HG03097 (cell line): Measurements from ENCODE around the gene WDTC1.
"Not testable (repeated sequence)": the region's sequence is repeated elsewhere in the genome, so short reads cannot be mapped to it uniquely, and the experiment has no call there.

Source experiments
- ATAC-seq: cut with Tn5 transposase; IDR thresholded peaks from one replicate; pipeline ENCODE4 v1.9.1; 2021; ENCODE audit not compliant: unreplicated experiment, low FRiP score

WDTC1 gene, protein sequence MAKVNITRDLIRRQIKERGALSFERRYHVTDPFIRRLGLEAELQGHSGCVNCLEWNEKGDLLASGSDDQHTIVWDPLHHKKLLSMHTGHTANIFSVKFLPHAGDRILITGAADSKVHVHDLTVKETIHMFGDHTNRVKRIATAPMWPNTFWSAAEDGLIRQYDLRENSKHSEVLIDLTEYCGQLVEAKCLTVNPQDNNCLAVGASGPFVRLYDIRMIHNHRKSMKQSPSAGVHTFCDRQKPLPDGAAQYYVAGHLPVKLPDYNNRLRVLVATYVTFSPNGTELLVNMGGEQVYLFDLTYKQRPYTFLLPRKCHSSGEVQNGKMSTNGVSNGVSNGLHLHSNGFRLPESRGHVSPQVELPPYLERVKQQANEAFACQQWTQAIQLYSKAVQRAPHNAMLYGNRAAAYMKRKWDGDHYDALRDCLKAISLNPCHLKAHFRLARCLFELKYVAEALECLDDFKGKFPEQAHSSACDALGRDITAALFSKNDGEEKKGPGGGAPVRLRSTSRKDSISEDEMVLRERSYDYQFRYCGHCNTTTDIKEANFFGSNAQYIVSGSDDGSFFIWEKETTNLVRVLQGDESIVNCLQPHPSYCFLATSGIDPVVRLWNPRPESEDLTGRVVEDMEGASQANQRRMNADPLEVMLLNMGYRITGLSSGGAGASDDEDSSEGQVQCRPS

DNA sequence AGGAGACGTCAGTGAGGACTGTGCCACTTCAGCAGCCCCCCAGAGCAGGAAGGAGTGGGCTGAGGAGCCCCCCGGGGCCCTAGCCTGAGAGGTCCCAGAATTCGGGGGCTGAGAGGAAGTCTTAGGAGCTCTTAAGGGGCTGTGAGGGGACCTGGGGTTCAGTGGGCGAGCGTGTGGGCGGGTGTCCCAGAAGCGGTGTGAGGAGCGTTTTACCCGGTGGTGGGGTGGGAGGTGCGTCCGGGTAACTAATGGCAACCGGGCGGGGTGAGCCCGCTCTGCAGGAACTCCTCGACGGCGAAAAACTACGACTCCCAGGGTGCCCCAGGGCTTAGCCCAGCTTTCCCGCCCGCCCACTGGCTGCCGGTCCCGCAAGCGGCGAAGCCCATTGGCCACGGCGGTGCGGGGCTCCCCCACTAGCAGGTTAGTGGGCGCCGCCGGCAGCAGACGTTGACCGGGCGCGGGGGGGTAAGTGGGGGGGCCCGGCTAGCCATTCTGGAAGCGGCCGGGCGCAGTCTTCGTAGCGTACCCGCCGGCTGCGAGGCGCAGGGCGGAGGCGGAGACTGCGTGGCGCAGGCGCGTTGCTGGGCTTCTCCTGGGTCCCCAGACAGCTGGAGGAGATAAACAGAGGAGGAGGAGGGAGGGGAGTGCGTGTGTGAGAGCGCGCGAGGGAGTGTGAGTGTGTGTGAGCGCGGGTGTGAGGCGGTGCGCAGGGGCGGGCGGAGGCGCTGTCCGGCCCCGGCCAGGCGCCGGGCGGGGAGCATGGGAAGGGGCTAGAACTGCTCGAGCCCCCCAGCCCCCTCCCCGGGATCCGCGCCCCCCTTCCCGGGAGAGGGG is at the start of gene WDTC1:
TSS of gene WDTC1 (plus strand) at position 584 of the 834 bp plus-strand sequence. CDS start 26,423 bp downstream, outside the sequence.
- peak; percentile 88 for ATAC-seq

DNA sequence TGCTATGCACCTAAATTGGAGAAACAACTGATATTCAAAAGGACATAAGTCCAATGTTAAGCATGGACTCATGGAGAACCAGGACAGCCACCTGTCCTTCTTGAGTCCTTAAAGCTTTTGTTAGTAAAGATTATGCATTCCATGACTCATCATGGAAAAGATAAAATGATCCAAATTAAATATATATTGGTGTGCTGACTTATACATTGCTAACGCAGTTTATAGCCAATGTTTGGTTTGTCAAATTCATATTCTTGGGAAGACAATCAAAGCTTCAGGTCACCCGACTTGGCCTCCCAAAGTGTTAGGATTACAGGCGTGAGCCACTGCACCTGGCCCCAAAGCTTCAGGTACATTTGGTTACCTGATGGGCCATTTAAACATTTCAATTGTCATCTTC is 49.8 kb upstream of the WDTC1 start:
- ATAC-seq: not testable (repeated sequence)

DNA sequence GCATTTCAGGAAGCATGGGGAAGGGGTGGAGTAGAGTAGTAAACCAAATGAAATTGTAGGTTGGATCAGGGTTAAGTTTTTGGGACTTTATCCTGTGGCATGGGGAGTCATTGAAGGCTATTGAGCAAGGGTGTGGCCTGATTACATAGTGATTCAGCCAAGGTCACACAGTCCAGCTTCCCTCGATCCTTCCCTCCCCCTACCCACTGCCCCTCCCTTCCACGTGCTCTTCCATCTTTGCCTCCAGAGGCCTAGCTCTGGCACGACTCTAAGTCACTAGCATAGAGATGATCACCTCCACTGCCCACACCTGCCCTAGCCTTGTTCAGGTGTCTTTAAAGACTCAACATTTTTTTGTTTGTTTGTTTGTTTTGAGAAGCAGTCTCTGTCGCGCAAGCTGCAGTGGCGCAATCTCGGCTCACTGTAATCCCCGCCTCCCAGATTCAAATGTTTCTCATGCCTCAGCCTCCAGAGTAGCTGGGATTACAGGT is 42.3 kb upstream of the WDTC1 start:
- no peak for ATAC-seq

DNA sequence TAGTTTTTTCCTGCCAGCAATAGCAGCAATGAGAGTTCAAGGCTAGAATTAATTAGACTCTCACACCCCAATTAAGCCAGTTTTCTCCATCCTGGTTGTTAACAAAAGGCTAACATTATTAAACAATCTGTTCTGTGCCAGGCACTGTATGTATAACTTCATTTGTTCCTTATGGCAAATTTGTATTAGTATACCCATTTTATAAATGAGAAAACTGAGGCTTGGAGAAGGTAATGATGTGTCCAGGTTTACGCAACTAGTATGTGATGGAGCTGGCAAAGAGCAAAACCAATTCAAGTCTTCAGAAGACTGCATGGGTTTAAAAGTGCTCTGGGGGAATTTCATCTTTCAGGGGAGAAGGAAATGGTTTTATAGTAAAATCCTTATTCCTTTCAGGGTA is 41.2 kb upstream of the WDTC1 start:
- ATAC-seq: no peak

DNA sequence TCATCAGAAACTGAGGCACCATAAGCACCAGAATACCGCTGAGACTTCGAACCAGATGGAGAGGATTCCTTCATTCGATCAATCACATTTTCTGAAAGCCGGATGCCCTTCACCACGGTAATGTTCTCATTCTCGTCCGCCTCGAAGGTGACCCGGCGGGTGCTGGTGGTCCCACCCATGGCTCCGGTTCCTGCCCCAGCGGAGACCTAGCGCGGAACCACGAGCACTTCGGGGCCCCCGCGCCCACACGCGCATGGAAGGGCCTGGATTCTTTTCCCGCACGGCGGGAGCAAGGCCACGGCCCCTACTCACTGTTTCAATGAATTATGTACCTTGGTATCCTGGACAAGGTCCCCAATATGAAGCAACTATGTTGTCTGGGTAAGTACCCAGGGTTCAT is 33.1 kb upstream of the WDTC1 start:
- ATAC-seq: no peak

DNA sequence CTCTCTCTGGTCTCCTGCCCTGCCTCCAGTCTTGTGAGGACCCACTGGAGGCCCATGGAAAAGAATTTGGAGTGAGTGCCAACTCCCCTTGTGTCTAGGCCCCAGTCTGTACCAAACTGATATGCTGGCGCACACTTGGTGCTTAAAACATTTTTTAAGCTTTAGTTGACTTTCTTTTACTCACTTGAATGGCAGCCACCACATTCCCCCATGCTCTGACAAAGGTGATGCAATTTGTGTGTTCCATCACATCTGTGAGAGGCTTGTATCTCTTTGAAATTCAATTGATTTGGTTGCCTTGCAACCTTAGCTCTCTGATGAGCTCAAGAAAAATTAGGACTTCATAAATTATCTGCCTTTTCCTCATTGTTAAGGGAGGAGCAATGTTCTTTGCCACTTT is 30.5 kb upstream of the WDTC1 start:
- ATAC-seq: no peak

DNA sequence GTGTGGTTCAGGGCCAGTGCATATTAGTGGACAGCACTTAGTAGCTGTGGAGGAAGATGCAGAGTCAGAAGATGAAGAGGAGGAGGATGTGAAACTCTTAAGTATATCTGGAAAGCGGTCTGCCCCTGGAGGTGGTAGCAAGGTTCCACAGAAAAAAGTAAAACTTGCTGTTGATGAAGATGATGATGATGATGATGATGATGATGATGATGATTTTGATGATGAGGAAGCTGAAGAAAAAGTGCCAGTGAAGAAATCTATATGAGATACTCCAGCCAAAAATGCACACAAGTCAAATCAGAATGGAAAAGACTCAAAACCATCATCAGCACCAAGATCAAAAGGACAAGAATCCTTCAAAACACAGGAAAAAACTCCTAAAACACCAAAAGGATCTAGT is 27.2 kb upstream of the WDTC1 start:
- not testable (repeated sequence) for ATAC-seq

DNA sequence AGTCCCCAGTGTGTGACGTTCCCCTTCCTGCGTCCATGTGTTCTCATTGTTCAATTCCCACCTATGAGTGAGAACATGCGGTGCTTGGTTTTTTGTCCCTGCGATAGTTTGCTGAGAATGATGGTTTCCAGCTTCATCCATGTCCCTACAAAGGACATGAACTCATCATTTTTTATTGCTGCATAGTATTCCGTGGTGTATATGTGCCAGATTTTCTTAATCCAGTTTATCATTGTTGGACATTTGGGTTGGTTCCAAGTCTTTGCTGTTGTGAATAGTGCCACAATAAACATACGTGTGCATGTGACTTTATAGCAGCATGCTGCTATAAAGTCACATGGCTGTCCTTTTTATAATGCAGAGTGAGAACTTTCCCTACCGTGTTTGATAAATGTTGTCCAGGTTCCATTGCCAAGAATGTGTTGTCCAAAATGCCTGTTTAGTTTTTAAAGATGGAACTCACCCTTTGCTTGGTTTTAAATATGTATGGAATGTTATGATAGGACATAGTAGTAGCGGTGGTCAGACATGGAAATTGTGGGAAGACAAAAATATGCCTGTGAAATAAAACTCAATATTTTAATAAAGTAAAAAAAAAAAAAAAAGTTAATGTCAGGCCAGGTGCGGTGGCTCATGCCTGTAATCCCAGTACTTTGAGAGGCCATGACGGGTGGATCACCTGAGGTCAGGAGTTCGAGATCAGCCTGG is 26.1 kb upstream of the WDTC1 start:
- ATAC-seq: not testable (repeated sequence)

DNA sequence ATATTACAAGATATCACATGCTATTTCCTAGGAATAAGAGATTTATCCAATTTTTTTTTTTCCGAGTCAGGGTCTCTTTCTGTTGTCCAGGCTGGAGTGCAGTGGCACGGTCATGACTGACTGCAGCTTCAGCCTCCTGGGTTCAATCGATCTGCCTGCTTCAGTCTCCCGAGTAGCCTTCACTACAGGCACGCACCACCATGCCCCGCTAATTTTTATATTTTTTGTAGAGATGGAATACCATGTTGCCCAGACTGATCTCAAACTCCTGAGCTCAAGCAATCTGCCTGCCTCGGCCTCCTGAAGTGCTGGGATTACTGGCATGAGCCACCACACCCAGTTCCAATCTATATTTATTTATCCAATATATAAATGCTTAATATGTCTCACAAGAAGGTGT is 18.0 kb upstream of the WDTC1 start:
- ATAC-seq: no peak

DNA sequence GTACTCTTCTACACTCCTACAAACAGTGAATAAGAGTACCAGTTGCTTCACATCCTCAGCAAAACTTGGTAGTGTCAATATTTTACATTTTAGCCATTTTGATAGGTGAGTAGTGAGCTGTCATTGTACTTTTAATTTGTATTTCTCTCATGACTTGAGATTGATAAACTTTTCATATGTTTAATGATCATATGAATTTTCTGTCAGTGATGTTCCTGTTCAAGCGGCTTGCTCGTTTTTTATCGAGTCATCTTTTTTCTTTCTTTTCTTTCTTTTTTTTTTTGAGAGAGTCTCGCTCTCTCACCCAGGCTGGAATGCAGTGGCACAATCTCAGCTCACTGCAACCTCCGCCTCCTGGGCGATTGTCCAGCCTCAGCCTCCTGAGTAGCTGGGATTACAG is 17.0 kb upstream of the WDTC1 start:
- ATAC-seq: no peak

DNA sequence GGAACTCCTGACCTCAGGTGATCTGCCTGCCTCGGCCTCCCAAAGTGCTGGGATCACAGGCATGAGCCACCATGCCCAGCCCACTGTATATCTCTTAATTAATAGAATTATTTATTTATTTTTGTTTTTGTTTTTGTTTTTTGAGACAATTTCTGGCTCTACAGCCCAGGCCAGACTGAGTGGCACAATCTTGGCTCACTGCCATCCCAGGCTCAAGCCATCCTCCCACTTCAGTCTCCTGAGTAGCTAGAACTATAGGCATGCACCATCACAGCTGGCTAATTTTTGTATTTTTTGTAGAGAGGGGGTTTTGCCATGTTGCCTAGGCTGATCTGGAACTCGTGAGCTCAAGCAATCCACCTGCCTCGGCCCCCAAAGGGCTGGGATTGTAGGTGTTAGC is 15.7 kb upstream of the WDTC1 start:
- ATAC-seq: no peak

DNA sequence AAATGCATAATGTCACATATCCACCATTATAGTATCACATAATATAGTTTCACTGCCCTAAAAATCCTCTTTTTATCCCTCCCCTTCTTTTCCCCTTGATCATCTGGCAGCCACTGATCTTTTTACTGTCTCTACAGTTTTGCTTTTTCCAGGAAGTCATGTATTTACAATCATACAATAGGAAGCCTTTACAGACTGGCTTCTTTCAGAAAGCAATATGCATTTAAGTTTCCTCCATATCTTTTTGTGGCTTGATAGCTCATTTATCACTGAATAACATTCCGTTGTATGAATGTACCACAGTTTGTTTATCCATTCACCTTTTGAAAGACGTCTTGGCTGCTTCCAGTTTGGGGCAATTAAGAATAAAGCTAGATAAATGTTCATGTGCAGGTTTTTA is 14.3 kb upstream of the WDTC1 start:
- ATAC-seq: no peak

DNA sequence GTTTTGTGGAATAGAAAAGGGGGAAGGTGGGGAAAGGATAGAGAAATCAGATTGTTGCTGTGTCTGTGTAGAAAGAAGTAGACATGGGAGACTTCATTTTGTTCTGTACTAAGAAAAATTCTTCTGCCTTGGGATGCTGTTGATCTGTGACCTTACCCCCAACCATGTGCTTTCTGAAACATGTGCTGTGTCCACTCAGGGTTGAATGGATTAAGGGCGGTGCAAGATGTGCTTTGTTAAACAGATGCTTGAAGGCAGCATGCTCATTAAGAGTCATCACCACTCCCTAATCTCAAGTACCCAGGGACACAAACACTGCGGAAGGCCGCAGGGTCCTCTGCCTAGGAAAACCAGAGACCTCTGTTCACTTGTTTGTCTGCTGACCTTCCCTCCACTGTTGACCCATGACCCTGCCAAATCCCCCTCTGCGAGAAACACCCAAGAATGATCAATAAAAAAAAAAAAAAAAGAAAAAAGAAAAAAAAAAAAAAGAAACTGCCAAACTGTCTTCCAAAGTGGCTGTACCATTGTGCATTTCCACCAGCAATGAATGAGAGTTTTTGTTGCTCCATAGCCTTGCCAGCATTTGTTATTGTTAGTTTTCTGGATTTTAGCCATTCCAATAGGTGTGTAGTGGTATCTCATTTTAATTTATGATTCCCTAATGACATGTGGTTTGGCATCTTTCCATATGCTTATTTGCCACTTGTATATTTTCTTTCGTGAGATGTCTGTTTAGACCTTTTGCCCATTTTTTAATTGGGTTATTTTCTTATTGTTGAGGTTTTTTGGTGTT is 13.5 kb upstream of the WDTC1 start:
- not testable (repeated sequence) for ATAC-seq

DNA sequence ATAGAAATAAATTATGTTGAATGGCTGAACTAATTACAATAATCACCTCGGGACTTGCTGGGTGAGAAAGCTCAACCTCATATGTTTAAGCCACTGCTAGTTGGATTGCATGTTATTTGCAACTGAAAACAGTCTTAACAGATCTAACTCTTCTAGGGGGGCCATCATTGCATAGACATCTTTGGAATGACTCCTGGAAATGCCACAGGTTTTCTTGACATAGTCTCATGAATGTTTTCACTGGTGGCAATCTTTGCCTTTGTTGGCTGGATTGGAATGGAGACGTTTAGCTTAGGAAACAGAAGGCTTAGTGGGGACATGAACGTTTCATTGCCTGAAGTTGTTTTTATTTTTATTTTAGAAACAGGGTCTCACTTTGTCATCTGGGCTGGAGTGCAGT is 8.8 kb upstream of the WDTC1 start:
- ATAC-seq: no peak

DNA sequence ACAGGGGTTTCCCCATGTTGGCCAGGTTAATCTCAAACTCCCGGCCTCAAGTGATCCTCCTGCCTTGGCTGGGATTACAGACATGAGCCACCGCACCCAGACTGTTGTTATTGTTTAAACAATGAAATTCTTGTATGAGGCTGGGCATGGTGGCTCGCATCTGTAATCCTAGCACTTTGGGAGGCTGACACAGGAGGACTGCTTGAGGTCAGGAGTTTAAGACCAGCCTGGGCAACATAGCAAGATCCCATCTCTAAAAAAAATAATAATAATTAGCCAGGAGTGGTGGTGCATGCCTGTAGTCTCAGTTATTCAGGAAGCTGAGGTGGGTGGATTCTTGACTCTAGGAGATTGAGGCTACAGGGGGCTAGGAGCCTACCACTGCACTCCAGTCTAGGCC is 6.7 kb upstream of the WDTC1 start:
- ATAC-seq: no peak

DNA sequence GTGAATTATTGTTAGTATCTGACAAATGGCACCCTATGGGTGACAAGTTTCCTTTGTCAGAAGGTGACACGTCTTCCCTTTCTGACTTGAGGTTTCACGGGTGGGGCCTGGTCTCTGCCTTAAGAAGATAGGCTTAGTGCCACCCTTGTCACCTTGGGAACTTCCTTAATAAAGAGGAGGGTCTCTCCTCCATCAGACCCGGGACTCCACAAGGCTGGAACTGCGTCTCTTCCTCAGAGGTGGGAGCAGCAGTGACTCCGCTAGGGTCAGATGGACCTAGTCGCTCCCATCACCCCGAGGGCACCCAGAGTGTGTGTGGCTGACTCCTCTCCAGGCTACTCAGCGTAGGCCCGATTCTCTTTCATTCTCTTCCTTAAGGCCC is 774 bp upstream of the WDTC1 start:
- ATAC-seq: peak; percentile 2

DNA sequence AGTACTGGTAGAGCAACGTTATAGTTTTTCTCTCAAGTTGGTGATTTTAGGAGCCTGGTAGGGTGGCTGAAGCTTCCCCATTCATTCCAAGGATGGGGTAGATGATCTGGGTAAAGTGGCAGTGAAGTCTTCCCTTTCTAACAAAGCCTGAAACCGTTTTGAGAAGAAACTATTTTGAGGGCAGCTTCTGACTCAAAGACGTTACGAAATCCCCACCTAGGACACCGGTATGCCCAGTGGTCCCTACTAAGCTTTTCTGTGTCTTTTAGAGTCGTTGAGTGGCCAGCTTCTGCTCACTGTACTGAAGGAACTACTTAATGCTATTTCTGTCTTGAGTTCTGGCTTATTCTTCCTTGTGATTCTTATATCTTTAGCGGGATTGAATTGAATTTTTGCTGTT is 1.4 kb downstream of the WDTC1 start:
- no peak for ATAC-seq

DNA sequence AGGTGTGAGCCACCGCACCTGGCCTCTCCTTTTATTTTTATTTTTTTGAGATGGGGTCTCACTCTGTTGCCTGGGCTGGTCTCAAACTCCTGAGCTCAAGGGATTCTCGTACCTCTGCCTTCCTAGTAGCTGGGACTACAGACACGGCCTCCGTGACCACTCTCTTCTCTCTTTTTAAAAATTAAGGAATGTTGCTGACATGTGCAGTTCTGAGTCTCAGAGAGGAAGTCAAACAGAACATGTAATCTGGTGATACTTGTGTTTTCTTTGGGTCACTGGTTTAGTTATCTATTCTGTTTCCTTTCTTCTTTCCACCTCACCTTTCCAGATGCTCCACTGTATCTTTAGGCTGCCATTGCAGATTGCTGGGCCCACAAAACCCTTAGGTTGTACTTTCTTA is 2.7 kb downstream of the WDTC1 start:
- ATAC-seq: no peak

DNA sequence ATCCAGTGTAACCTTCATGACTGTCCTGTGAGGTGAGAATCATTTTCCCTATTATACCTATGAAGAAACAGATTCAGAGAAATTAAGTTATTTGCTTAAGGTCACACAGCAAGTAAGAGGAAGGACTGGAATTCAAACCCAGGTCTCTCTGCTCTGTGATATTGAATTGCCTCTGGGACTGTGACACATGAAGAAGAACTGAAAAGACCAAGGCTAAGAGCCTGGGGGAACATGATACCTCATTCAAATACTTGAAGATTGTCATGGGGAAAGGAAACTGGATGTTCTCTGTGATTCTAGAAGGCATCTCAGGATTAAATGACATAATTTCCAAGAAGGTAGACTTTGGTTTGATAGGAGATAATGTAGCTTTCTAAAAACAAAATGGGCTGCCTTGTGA is 3.6 kb downstream of the WDTC1 start:
- ATAC-seq: no peak

DNA sequence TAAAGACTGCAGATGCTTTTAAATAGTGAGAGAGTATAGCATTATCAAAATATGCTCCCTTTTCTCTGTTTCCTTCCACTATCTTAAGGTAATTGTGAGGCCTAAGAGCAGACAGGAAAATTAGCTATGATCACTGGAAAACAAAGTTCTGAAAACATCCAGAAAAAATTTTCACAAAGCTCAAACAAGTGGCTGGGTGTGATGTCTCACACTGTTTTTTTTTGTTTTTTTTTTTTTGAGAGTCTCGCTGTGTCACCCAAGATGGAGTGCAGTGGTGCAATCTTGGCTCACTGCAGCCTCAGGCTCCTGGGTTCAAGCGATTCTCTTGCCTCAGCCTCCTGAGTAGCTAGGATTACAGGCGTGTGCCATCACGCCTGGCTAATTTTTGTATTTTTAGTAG is 7.2 kb downstream of the WDTC1 start:
- no peak for ATAC-seq
